NCI-H748 treated with DMSO at 0.1 percent for 48 hours (cell line): Measurements from ENCODE around the gene C16orf54.
"Not testable (repeated sequence)": the region's sequence is repeated elsewhere in the genome, so short reads cannot be mapped to it uniquely, and the experiment has no call there.

ENCODE experiments used
- DNase-seq: peaks from one replicate; lab custom pipeline; 2025; lab: John Stamatoyannopoulos, UW

Gene C16orf54

GRCh38 chr16:29745853-29746345 lies at the start of gene C16orf54:
TSS of gene C16orf54 (minus strand) at chr16:29745990. CDS start at chr16:29744951, 1,039 bp downstream.
- no peak for DNase-seq

- DNase-seq: no peak
Measured at GRCh38 chr16:29794231-29794710, 48.5 kb upstream of the C16orf54 start.

- not testable (repeated sequence) for DNase-seq
Measured at GRCh38 chr16:29793153-29793552, 47.4 kb upstream of the C16orf54 start.

GRCh38 chr16:29791845-29792807 lies 46.3 kb upstream of the C16orf54 start:
- no peak for DNase-seq

GRCh38 chr16:29790949-29791844 lies 45.4 kb upstream of the C16orf54 start:
- peak; percentile 1 for DNase-seq

GRCh38 chr16:29790183-29790948 lies 44.6 kb upstream of the C16orf54 start, which contains the start of gene KIF22:
TSS of gene KIF22 (plus strand) at chr16:29790751. CDS start at chr16:29790760, 9 bp downstream.
- peak; percentile 90 for DNase-seq

GRCh38 chr16:29789775-29790182 lies 44.0 kb upstream of the C16orf54 start:
- DNase-seq: no peak

- DNase-seq: not testable (repeated sequence)
Measured at GRCh38 chr16:29787155-29787554, 41.4 kb upstream of the C16orf54 start.

- no peak for DNase-seq
Measured at GRCh38 chr16:29784901-29785500, 39.2 kb upstream of the C16orf54 start.

- DNase-seq: no peak
Measured at GRCh38 chr16:29784157-29784556, 38.4 kb upstream of the C16orf54 start.

- DNase-seq: not testable (repeated sequence)
Measured at GRCh38 chr16:29783094-29783953, 37.5 kb upstream of the C16orf54 start.

- DNase-seq: no peak
Measured at GRCh38 chr16:29779474-29779873, 33.7 kb upstream of the C16orf54 start.

GRCh38 chr16:29777576-29778350 lies 32.0 kb upstream of the C16orf54 start, which contains the start of gene ZG16:
TSS of gene ZG16 (plus strand) at chr16:29778256. CDS start at chr16:29779267, 1,011 bp downstream.
- no peak for DNase-seq

GRCh38 chr16:29775742-29776408 lies 30.1 kb upstream of the C16orf54 start:
- DNase-seq: no peak

- DNase-seq: no peak
Measured at GRCh38 chr16:29774730-29775129, 28.9 kb upstream of the C16orf54 start.

GRCh38 chr16:29772330-29772729 lies 26.5 kb upstream of the C16orf54 start:
- DNase-seq: not testable (repeated sequence)

GRCh38 chr16:29770250-29770929 lies 24.6 kb upstream of the C16orf54 start:
- DNase-seq: peak; percentile 16

GRCh38 chr16:29769507-29769906 lies 23.7 kb upstream of the C16orf54 start:
- DNase-seq: no peak
